HG03460 (cell line): Measurements from ENCODE around the gene NAA35.

Source experiments
- ATAC-seq: cut with Tn5 transposase; IDR thresholded peaks from one replicate; pipeline ENCODE4 v1.9.1; 2021; ENCODE audit not compliant: unreplicated experiment

Gene NAA35

GRCh38 chr9:86061972-86062739, 121.2 kb downstream of the NAA35 start:
- no peak for ATAC-seq

- no peak for ATAC-seq
These were observed 122.1 kb downstream of the NAA35 start for GRCh38 chr9:86062845-86063693.

GRCh38 chr9:86064220-86064619, 123.3 kb downstream of the NAA35 start:
- no peak for ATAC-seq

- ATAC-seq, result no peak
These were observed 128.4 kb downstream of the NAA35 start for GRCh38 chr9:86069206-86069869.
